CD14-positive monocyte (primary cell): ENCODE measurements around the gene MIDN. TPM values are rescaled to one million over a fixed set of nuclear protein-coding genes. Genes with fewer than 3 reads are reported as not detected.

Source experiments
- DNase-seq, 3 donors: peaks; one replicate each; pipeline ENCODE4 v3.0.0-alpha.2; 2011 to 2022
- H2AFZ ChIP-seq: 2 replicates; pipeline ENCODE4 v1.6.0; 2012; ENCODE audit warnings: mild to moderate bottlenecking, low read depth, low read length, inconsistent platforms; ENCODE audit not compliant: insufficient read depth, poor library complexity, severe bottlenecking
- H3K27ac ChIP-seq, 2 donors: 1 replicate in 1 of 2; 2 replicates in 1 of 2; pipeline ENCODE4 v1.5.1; 2012 to 2013; ENCODE audit warnings: low read length in 2 of 2, control low read depth in 1 of 2, inconsistent platforms in 1 of 2, low read depth in 1 of 2, mild to moderate bottlenecking in 1 of 2
- H3K27me3 ChIP-seq, 2 donors: one replicate each; pipeline versions ENCODE4 v1.6.0 to v1.6.1; 2011 to 2013; ENCODE audit warnings: low read length in 2 of 2; ENCODE audit not compliant: control insufficient read depth in 2 of 2, insufficient read depth in 2 of 2
- H3K36me3 ChIP-seq, 2 donors: replicated peaks in 1 of 2; 1 replicate in 1 of 2; 2 replicates in 1 of 2; pipeline versions ENCODE4 v1.5.1 to v1.6.1; 2012 to 2013; ENCODE audit warnings: low read length in 2 of 2, control low read depth in 1 of 2, inconsistent platforms in 1 of 2, mild to moderate bottlenecking in 1 of 2; ENCODE audit not compliant: insufficient read depth in 2 of 2, control insufficient read depth in 1 of 2
- H3K4me1 ChIP-seq, 2 donors: 1 replicate in 1 of 2; 2 replicates in 1 of 2; pipeline versions ENCODE4 v1.5.1 to v1.6.1; 2012 to 2013; ENCODE audit warnings: low read length in 2 of 2, control low read depth in 1 of 2, inconsistent platforms in 1 of 2, mild to moderate bottlenecking in 1 of 2, moderate library complexity in 1 of 2; ENCODE audit not compliant: insufficient read depth in 2 of 2, control insufficient read depth in 1 of 2
- H3K4me2 ChIP-seq: replicated peaks from 2 replicates; pipeline ENCODE3; 2012; ENCODE audit warnings: low read length, moderate library complexity, mild to moderate bottlenecking; ENCODE audit not compliant: poor library complexity, severe bottlenecking; ENCODE audit errors: extremely low read depth
- H3K4me3 ChIP-seq, 3 experiments: fragments of 200-600 bp in 1 of 3; sonication (generic) in 1 of 3; replicated peaks in 1 of 3; 1 replicate in 2 of 3; 2 replicates in 1 of 3; pipeline ENCODE4 v1.5.1; 2011 to 2013; ENCODE audit warnings: low read length in 3 of 3, mild to moderate bottlenecking in 3 of 3, control low read depth in 2 of 3, low read depth in 2 of 3, inconsistent platforms in 1 of 3, moderate library complexity in 1 of 3
- H3K79me2 ChIP-seq: 2 replicates; pipeline ENCODE4 v1.6.0; 2012; ENCODE audit warnings: mild to moderate bottlenecking, control low read depth, inconsistent platforms, low read length, moderate library complexity; ENCODE audit not compliant: insufficient read depth
- H3K9ac ChIP-seq: 2 replicates; pipeline ENCODE4 v1.6.0; 2017; ENCODE audit warnings: low read length, mild to moderate bottlenecking; ENCODE audit not compliant: insufficient read depth, poor library complexity, severe bottlenecking
- H3K9me3 ChIP-seq, 2 donors: replicated peaks in 1 of 2; 1 replicate in 1 of 2; 2 replicates in 1 of 2; pipeline versions ENCODE4 v1.5.1 to v1.6.1; 2012 to 2013; ENCODE audit warnings: low read length in 2 of 2, control low read depth in 1 of 2; ENCODE audit not compliant: control insufficient read depth in 1 of 2, insufficient read depth in 1 of 2
- H4K20me1 ChIP-seq: 2 replicates; pipeline ENCODE4 v1.6.0; 2012; ENCODE audit warnings: mild to moderate bottlenecking, low read length, control low read depth, moderate library complexity; ENCODE audit not compliant: insufficient read depth
- H3K27ac Mint-ChIP-seq, 7 donors: one replicate each; pipeline ENCODE4 v1.8.0; 2020; ENCODE audit warnings: mild to moderate bottlenecking in 7 of 7, mixed read lengths in 7 of 7, moderate library complexity in 6 of 7, inconsistent platforms in 2 of 7
- H3K27me3 Mint-ChIP-seq, 3 donors: one replicate each; pipeline ENCODE4 v1.8.0; 2021 to 2022; ENCODE audit warnings: low read depth in 3 of 3, mild to moderate bottlenecking in 3 of 3, mixed read lengths in 3 of 3, moderate library complexity in 3 of 3, inconsistent platforms in 1 of 3
- H3K36me3 Mint-ChIP-seq, 2 donors: one replicate each; pipeline ENCODE4 v1.8.0; 2020; ENCODE audit warnings: mixed read lengths in 2 of 2, inconsistent platforms in 1 of 2, mild to moderate bottlenecking in 1 of 2
- H3K4me1 Mint-ChIP-seq: one replicate; pipeline ENCODE4 v1.8.0; 2020; ENCODE audit warnings: mild to moderate bottlenecking, mixed read lengths
- H3K4me3 Mint-ChIP-seq, 2 donors: one replicate each; pipeline ENCODE4 v1.8.0; 2020; ENCODE audit warnings: mild to moderate bottlenecking in 2 of 2, mixed read lengths in 2 of 2, moderate library complexity in 1 of 2
- H3K9me3 Mint-ChIP-seq, 7 donors: one replicate each; pipeline ENCODE4 v1.8.0; 2020 to 2022; ENCODE audit warnings: mixed read lengths in 7 of 7, mild to moderate bottlenecking in 6 of 7, moderate library complexity in 6 of 7, inconsistent platforms in 2 of 7
- CTCF ChIP-seq: fragments of 200-600 bp; IDR thresholded peaks from one replicate; pipeline ENCODE4 v1.8.0; 2022; ENCODE audit warnings: antibody characterized with exemption, mild to moderate bottlenecking
- WGBS: methylation state at CpG from one replicate; pipeline ENCODE4 v1.1.5; 2013; ENCODE audit warnings: missing lambda C conversion rate; ENCODE audit not compliant: insufficient coverage; 5-methylcytosine and 5-hydroxymethylcytosine counted together
- intact Hi-C, 2 donors: fragments of 100-400 bp; cut with micrococcal nuclease; formaldehyde crosslinking; loops; one replicate each; pipeline versions ENCODE4 v1.15.0 to v1.15.1; 2023
- polyA plus RNA-seq, 3 donors: library from polyadenylated mRNA; depleted of rRNA in 1 of 3; unstranded in 2 of 3; stranded (reverse) in 1 of 3; fragments of 300-500 nt in 2 of 3; fragments of >200 nt in 1 of 3; fragmentation: Illumina TruSeq in 2 of 3; gene quantifications; 1 replicate in 2 of 3; 2 replicates in 1 of 3; pipeline ENCODE4 v1.2.3, GENCODE V29; 2012 to 2021

The MIDN gene
- polyA plus RNA-seq, 3 donors: 5.6 to 301 (median 11.0) TPM

GRCh38 chr19:1269478-1270212, 21.3 kb downstream of the MIDN start:
- peaks cover 39 to 43% of the 10 kb centered on the region in 2 donors for H3K36me3 ChIP-seq
- H3K27me3 ChIP-seq: peaks cover 0 to 8% of the 10 kb centered on the region in 2 donors
- Mint-ChIP-seq H3K4me1 (peaks cover 75% of the 10 kb centered on the region), H3K4me3 (peak overlapping the region; percentile 82 to 89), H3K36me3 (peaks cover 36 to 44% of the 10 kb centered on the region in 2 donors), H3K27me3 (peaks cover 5 to 12% (median 9%) of the 10 kb centered on the region in 3 donors), H3K27ac (peak overlapping the region; percentile 82 to 94 (median 87)), H3K9me3 (peaks cover 0 to 2% (median 0%) of the 10 kb centered on the region in 7 donors)
- peaks cover 72% of the 10 kb centered on the region for H4K20me1 ChIP-seq
- peaks cover 82 to 93% of the 10 kb centered on the region in 2 donors for H3K4me1 ChIP-seq
- peaks cover 64% of the 10 kb centered on the region for H3K79me2 ChIP-seq
- no peak overlapping the region for H2AFZ ChIP-seq
- peak overlapping the region; percentile 73 to 87 for H3K27ac ChIP-seq
- peak overlapping the region; percentile 91 for H3K9ac ChIP-seq
- WGBS: under 1% methylated on average over 61 of the region's 64 CpGs
- intact Hi-C loops: loop anchor here in 1 of 2 donors (5.0 kb wide), 1 partner anchor 167 kb away; the partner anchor contains the start of gene GPX4
- peak; percentile 75 to 85 (median 79) for DNase-seq
- peak overlapping the region; percentile 100 for H3K4me2 ChIP-seq
- H3K9me3 ChIP-seq: no peaks in the 10 kb centered on the region
- TF ChIP-seq CTCF: no peak
- peak overlapping the region; percentile 76 to 98 (median 87) for H3K4me3 ChIP-seq

GRCh38 chr19:1270213-1270853, 21.9 kb downstream of the MIDN start:
- Histone ChIP-seq H4K20me1 (peaks cover 78% of the 10 kb centered on the region), H3K79me2 (peaks cover 69% of the 10 kb centered on the region), H3K9ac (peak overlapping the region; percentile 91), H2AFZ (no peak overlapping the region), H3K4me3 (peak overlapping the region; percentile 76 to 98 (median 87)), H3K27me3 (peaks cover 0 to 8% of the 10 kb centered on the region in 2 donors), H3K4me1 (peaks cover 84 to 95% of the 10 kb centered on the region in 2 donors), H3K27ac (peak overlapping the region; percentile 73 to 87), H3K36me3 (peaks cover 40 to 46% of the 10 kb centered on the region in 2 donors), H3K4me2 (peak overlapping the region; percentile 100), H3K9me3 (no peaks in the 10 kb centered on the region)
- peaks cover 36 to 46% of the 10 kb centered on the region in 2 donors for H3K36me3 Mint-ChIP-seq
- peaks cover 5 to 11% (median 9%) of the 10 kb centered on the region in 3 donors for H3K27me3 Mint-ChIP-seq
- no peak for DNase-seq
- no peak for TF ChIP-seq CTCF
- H3K4me3 Mint-ChIP-seq: peak overlapping the region; percentile 82 to 89
- intact Hi-C loops: no loop called here
- H3K4me1 Mint-ChIP-seq: peaks cover 73% of the 10 kb centered on the region
- peaks cover 0 to 2% (median 0%) of the 10 kb centered on the region in 7 donors for H3K9me3 Mint-ChIP-seq
- peak overlapping the region; percentile 82 to 94 (median 87) for H3K27ac Mint-ChIP-seq
- 6% methylated on average over 3 of the region's 8 CpGs for WGBS
